Gastrocnemius medialis (tissue), 4 donors: ENCODE measurements around the gene C8B.

Experiments
- POLR2A ChIP-seq, 2 donors: fragments of 450-650 bp; IDR thresholded peaks; one replicate each; pipeline ENCODE4 v1.6.1; 2017; ENCODE audit warnings: antibody characterized with exemption in 2 of 2, mild to moderate bottlenecking in 2 of 2, moderate library complexity in 2 of 2
- TF ChIP-seq, protein P1 (sequence below), 5 experiments: fragments of 450-650 bp in 3 of 5; fragments of 200-600 bp in 2 of 5; sonication (generic) in 2 of 5; IDR thresholded peaks in 4 of 5; conservative IDR thresholded peaks in 1 of 5; 1 replicate in 4 of 5; 2 replicates in 1 of 5; pipeline ENCODE4 v1.5.1; 2016 to 2019; ENCODE audit warnings: antibody characterized with exemption in 5 of 5, mild to moderate bottlenecking in 3 of 5, moderate library complexity in 3 of 5

DNA sequence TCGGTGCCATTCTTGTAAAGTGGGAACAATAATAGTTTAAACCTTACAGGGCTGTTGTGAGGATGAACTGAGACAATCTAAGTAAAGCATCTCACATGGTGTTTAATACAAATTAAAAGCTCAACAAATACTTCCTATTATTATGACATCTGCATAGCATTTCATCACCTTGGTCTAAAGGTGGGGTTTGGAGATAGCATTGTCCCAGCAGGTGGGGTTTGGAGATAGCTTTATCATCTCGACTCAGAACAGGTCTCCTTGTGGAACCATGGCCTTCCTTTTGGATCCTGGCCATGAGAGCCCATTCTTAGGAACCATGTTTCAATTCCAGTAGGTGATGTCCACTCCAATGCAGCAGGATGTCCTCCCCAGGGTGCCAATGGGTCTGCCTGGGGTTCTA lies 20.6 kb upstream of the C8B start:
- TF ChIP-seq, protein P1, sequence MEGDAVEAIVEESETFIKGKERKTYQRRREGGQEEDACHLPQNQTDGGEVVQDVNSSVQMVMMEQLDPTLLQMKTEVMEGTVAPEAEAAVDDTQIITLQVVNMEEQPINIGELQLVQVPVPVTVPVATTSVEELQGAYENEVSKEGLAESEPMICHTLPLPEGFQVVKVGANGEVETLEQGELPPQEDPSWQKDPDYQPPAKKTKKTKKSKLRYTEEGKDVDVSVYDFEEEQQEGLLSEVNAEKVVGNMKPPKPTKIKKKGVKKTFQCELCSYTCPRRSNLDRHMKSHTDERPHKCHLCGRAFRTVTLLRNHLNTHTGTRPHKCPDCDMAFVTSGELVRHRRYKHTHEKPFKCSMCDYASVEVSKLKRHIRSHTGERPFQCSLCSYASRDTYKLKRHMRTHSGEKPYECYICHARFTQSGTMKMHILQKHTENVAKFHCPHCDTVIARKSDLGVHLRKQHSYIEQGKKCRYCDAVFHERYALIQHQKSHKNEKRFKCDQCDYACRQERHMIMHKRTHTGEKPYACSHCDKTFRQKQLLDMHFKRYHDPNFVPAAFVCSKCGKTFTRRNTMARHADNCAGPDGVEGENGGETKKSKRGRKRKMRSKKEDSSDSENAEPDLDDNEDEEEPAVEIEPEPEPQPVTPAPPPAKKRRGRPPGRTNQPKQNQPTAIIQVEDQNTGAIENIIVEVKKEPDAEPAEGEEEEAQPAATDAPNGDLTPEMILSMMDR (IDR thresholded peaks at IDR 0.05 in 4 of 5, conservative IDR thresholded peaks at IDR 0.05 in 1 of 5), result no peak
- no peak for TF ChIP-seq POLR2A (IDR thresholded peaks at IDR 0.05)
